HepG2 (cell line): ENCODE measurements around the gene PARP15. TPM values are rescaled to one million over a fixed set of nuclear protein-coding genes. Genes with fewer than 3 reads are reported as not detected.

Experiments used
- ATAC-seq: fragments of 200-7000 bp; cut with Tn5 transposase; 3 replicates; pipeline ENCODE4 v1.9.1; 2020; ENCODE audit warnings: mild to moderate bottlenecking, moderate library complexity
- BruUV-seq: library from RNA; stranded (reverse); fragments of 400-500 nt; replicated peaks from 2 replicates; lab custom pipeline; 2021; lab: Mats Ljungman, UMichigan
- CTCF ChIA-PET: fragments of 300-600 bp; formaldehyde crosslinking; extraction: SDS; loops from one replicate; lab custom pipeline; 2021; ENCODE audit warnings: low total read pairs, inconsistent platforms, low intra/inter-chr PET ratio; lab: Yijun Ruan, JAX
- POLR2A ChIA-PET: fragments of 350-600 bp; sonication (Branson Sonifier 250); formaldehyde crosslinking; loops from one replicate; lab custom pipeline; 2020; ENCODE audit warnings: antibody characterized with exemption, inconsistent platforms; lab: Yijun Ruan, JAX
- DNase-seq: peaks from one replicate; pipeline ENCODE4 v3.0.0-alpha.2; 2015; ENCODE audit warnings: low spot score
- FAIRE-seq: peaks from 3 replicates; lab custom pipeline; 2011; peaks lifted over from hg19 to GRCh38; lab: Jason Lieb, UNC
- H2AFZ ChIP-seq: one replicate; pipeline ENCODE4 v1.6.1; 2011; ENCODE audit warnings: low read length, inconsistent platforms
- H3K27ac ChIP-seq: fragments of 300-600 bp; 3 replicates; pipeline ENCODE4 v1.8.0; 2011; ENCODE audit warnings: mixed run types, mild to moderate bottlenecking, mixed read lengths, low read length, inconsistent platforms; ENCODE audit not compliant: insufficient read depth; ENCODE audit errors: extremely low read length
- H3K27me3 ChIP-seq, 2 experiments: fragments of 200-600 bp in 1 of 2; 2 replicates in 1 of 2; 3 replicates in 1 of 2; pipeline versions ENCODE4 v1.6.0 to v1.8.0; 2011; ENCODE audit warnings: low read length in 2 of 2, mild to moderate bottlenecking in 2 of 2, moderate library complexity in 2 of 2, inconsistent platforms in 1 of 2; ENCODE audit not compliant: insufficient read depth in 2 of 2, control insufficient read depth in 1 of 2
- H3K36me3 ChIP-seq, 2 experiments: fragments of 200-600 bp in 1 of 2; replicated peaks in 1 of 2; 2 replicates in 1 of 2; 3 replicates in 1 of 2; pipeline versions ENCODE4 v1.5.1 to v1.8.0; 2011; ENCODE audit warnings: low read length in 2 of 2, inconsistent platforms in 1 of 2; ENCODE audit not compliant: insufficient read depth in 2 of 2, control insufficient read depth in 1 of 2
- H3K4me1 ChIP-seq: 2 replicates; pipeline ENCODE4 v1.5.1; 2012; ENCODE audit warnings: low read length, inconsistent platforms; ENCODE audit not compliant: insufficient read depth
- H3K4me2 ChIP-seq: 2 replicates; pipeline ENCODE4 v1.6.0; 2011; ENCODE audit warnings: low read depth, low read length, inconsistent platforms
- H3K4me3 ChIP-seq, 3 experiments: fragments of 200-600 bp in 1 of 3; sonication (generic), shearing (Covaris generic) in 1 of 3; replicated peaks in 1 of 3; 2 replicates each; pipeline ENCODE4 v1.5.1; 2011 to 2016; ENCODE audit warnings: low read length in 3 of 3, inconsistent platforms in 2 of 3, low read depth in 2 of 3, mild to moderate bottlenecking in 2 of 3, control low read depth in 1 of 3, mixed read lengths in 1 of 3; ENCODE audit not compliant: insufficient read depth in 1 of 3
- H3K79me2 ChIP-seq: one replicate; pipeline ENCODE4 v1.6.1; 2011; ENCODE audit warnings: low read length, inconsistent platforms; ENCODE audit not compliant: insufficient read depth
- H3K9ac ChIP-seq: 2 replicates; pipeline ENCODE4 v1.6.0; 2011; ENCODE audit warnings: mild to moderate bottlenecking, low read depth, low read length, inconsistent platforms; ENCODE audit not compliant: insufficient read depth
- H3K9me3 ChIP-seq: 2 replicates; pipeline ENCODE4 v1.5.1; 2012; ENCODE audit warnings: mild to moderate bottlenecking, low read length
- H4K20me1 ChIP-seq: 2 replicates; pipeline ENCODE4 v1.6.0; 2011; ENCODE audit warnings: inconsistent platforms, mild to moderate bottlenecking, low read length, moderate library complexity; ENCODE audit not compliant: insufficient read depth
- AGO1 ChIP-seq: fragments of 200-400 bp; formaldehyde crosslinking; IDR thresholded peaks from 2 replicates; pipeline ENCODE4 v1.6.1; 2017; ENCODE audit warnings: mild to moderate bottlenecking, low read depth, low read length, moderate library complexity; ENCODE audit not compliant: poor library complexity, severe bottlenecking
- CAMTA2 ChIP-seq: sonication (generic); formaldehyde crosslinking; IDR thresholded peaks from 2 replicates; pipeline ENCODE4 v1.4.0; 2020; ENCODE audit warnings: mild to moderate bottlenecking, missing genetic modification reagents, borderline replicate concordance
- CREB3 ChIP-seq: sonication (generic); formaldehyde crosslinking; IDR thresholded peaks from 2 replicates; pipeline ENCODE4 v1.5.0; 2020; ENCODE audit warnings: missing genetic modification reagents
- EEA1 ChIP-seq: sonication (generic); formaldehyde crosslinking; IDR thresholded peaks from 2 replicates; pipeline ENCODE4 v1.5.1; 2020; ENCODE audit warnings: mild to moderate bottlenecking, missing genetic modification reagents, borderline replicate concordance
- HCFC1 ChIP-seq: fragments of 150-350 bp; IDR thresholded peaks from 2 replicates; pipeline ENCODE4 v1.6.1; 2014; ENCODE audit warnings: low read depth, low read length
- HDAC2 ChIP-seq: sonication (generic); formaldehyde crosslinking; IDR thresholded peaks from 2 replicates; pipeline ENCODE4 v1.4.0; 2020; ENCODE audit warnings: missing genetic modification reagents
- HOMEZ ChIP-seq: IDR thresholded peaks from 2 replicates; pipeline ENCODE4 v1.6.1; 2016; ENCODE audit warnings: low read depth
- JUNB ChIP-seq: sonication (generic); formaldehyde crosslinking; IDR thresholded peaks from 2 replicates; pipeline ENCODE4 v1.8.0; 2022; ENCODE audit warnings: missing genetic modification reagents, mild to moderate bottlenecking, borderline replicate concordance
- KDM5A ChIP-seq: fragments of 200-600 bp; sonication (generic); IDR thresholded peaks from 2 replicates; pipeline ENCODE4 v1.7.0; 2018; ENCODE audit warnings: antibody characterized with exemption, mild to moderate bottlenecking, low read length, borderline replicate concordance
- PPARG ChIP-seq: conservative IDR thresholded peaks from 2 replicates; pipeline ENCODE4 v1.6.1; 2016; ENCODE audit warnings: missing biosample characterization, missing genetic modification reagents
- SMARCC2 ChIP-seq: fragments of 450-650 bp; IDR thresholded peaks from 2 replicates; pipeline ENCODE4 v1.6.1; 2017; ENCODE audit warnings: antibody characterized with exemption, mild to moderate bottlenecking
- SPEN ChIP-seq: sonication (generic); formaldehyde crosslinking; IDR thresholded peaks from 2 replicates; pipeline ENCODE4 v1.5.1; 2020; ENCODE audit warnings: low read depth, mild to moderate bottlenecking, missing genetic modification reagents
- ZFP36L2 ChIP-seq: sonication (generic); formaldehyde crosslinking; IDR thresholded peaks from 2 replicates; pipeline ENCODE4 v1.4.0; 2020; ENCODE audit warnings: missing genetic modification reagents
- ZNF737 ChIP-seq: sonication (generic); formaldehyde crosslinking; IDR thresholded peaks from 2 replicates; pipeline ENCODE4 v1.5.0; 2020; ENCODE audit warnings: missing genetic modification reagents, mild to moderate bottlenecking, borderline replicate concordance
- ZNF75D ChIP-seq: sonication (generic); formaldehyde crosslinking; IDR thresholded peaks from 2 replicates; pipeline ENCODE4 v1.8.1; 2023; ENCODE audit warnings: missing genetic modification reagents, mild to moderate bottlenecking, borderline replicate concordance
- ZNF788 ChIP-seq: sonication (generic); formaldehyde crosslinking; IDR thresholded peaks from 2 replicates; pipeline ENCODE4 v1.5.0; 2020; ENCODE audit warnings: mild to moderate bottlenecking, missing genetic modification reagents, borderline replicate concordance
- ZNF850 ChIP-seq: sonication (generic); formaldehyde crosslinking; conservative IDR thresholded peaks from 2 replicates; pipeline ENCODE4 v1.9.0; 2021; ENCODE audit warnings: mild to moderate bottlenecking, missing genetic modification reagents
- ZSCAN30 ChIP-seq: sonication (generic); formaldehyde crosslinking; IDR thresholded peaks from 2 replicates; pipeline ENCODE4 v1.5.0; 2020; ENCODE audit warnings: mild to moderate bottlenecking, missing genetic modification reagents
- in situ Hi-C: cut with HindIII; loops from 2 replicates; pipeline ENCODE4 v1.10.0; 2017; ENCODE audit warnings: low pct_unique_long_range_greater_than_20kb; ENCODE audit not compliant: extremely low pct_ligation_motif_present
- intact Hi-C: fragments of 100-400 bp; cut with micrococcal nuclease; formaldehyde crosslinking; loops from one replicate; pipeline ENCODE4 v1.10.0; 2022; ENCODE audit not compliant: unreplicated experiment
- polyA plus RNA-seq, 8 experiments: library from polyadenylated mRNA; depleted of rRNA in 3 of 8; stranded (reverse) in 7 of 8; unstranded in 1 of 8; fragments of >200 nt; fragmentation: Illumina TruSeq in 4 of 8; extraction: Trizol in 4 of 8; gene quantifications; 2 replicates each; pipeline versions ENCODE4 v1.2.1 to v1.2.3, GENCODE V29; 2011 to 2016; ENCODE audit warnings: low read depth in 4 of 8, missing spikeins in 1 of 8, mixed read lengths in 1 of 8; ENCODE audit not compliant: insufficient read depth in 1 of 8
- total RNA-seq, 5 experiments: library from RNA; depleted of rRNA; stranded (reverse); fragments of >200 nt; fragmentation: Illumina TruSeq; extraction: Trizol; gene quantifications; 2 replicates each; pipeline ENCODE4 v1.2.3, GENCODE V29; 2016; ENCODE audit warnings: low read depth in 1 of 5
- TF ChIP-seq, protein P1 (sequence below): sonication (generic); formaldehyde crosslinking; IDR thresholded peaks from 2 replicates; pipeline ENCODE4 v1.4.0; 2020; ENCODE audit warnings: missing genetic modification reagents, borderline replicate concordance

Gene PARP15
- total and polyA plus RNA-seq, 2 of the 13 experiments (the other 11 are each of a cell fraction or from before 2014, with no cell fraction given) = 0.02 TPM; not detected in 1

DNA sequence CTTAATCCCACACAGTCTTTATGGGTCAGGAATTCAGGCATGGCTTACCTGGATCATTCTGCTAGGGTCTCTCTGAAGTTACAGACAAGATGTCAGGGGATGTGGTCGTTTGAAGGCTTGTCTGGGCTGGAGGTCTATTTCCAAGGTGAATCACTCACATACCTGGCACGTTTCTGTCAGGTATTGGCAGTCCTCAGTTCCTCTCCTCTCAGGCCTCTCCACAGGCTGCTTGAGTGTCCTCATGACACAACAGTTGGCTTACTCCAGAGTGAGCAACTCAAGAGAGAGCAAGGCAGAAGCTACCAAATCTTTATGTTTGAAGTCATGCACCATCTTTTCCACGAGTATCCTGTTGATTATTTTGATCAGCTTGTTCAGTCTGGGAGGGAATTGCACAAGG, 59.2 kb downstream of the PARP15 start (continued):
- no peak for TF ChIP-seq ZFP36L2
- TF ChIP-seq ZSCAN30 (CRISPR knock-in tag) = no peak
- TF ChIP-seq HCFC1 = no peak
- no peak for TF ChIP-seq AGO1
- no peak for TF ChIP-seq ZNF737
- no peak for TF ChIP-seq KDM5A

DNA sequence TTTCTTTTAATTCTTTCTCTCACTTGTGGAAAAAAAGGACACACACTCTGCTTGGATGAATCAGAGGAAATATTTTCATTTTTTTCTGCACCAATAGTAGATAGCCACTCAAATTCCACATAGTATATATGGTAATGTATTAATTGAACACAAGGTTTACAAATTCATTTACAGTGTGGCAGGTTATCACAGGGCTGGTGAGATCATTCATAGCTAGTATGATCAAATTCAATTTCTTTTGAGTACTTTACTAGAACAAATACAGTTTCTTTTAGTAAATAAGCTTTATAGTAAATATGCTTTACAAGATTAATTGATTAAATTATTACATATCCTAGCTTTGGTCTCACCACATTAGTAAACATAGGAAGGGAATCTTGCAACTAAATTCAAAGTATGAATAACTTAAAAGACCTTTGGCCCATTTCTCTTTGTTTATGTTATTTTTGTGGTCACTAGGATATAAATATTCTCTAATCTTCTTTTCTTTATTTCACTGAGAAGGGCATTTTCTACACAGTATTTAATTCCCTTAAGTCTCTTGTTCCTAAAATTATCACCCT, 63.1 kb downstream of the PARP15 start:
- in situ Hi-C loops = no loop called here
- H2AFZ ChIP-seq = no peak overlapping the region
- H3K36me3 ChIP-seq = no peaks in the 10 kb centered on the region
- ATAC-seq (no peak), DNase-seq (no peak), FAIRE-seq (no peak)
- ChIA-PET CTCF (no interaction called here), POLR2A (no interaction called here)
- no peaks in the 10 kb centered on the region for H4K20me1 ChIP-seq
- H3K4me1 ChIP-seq = no peaks in the 10 kb centered on the region
- intact Hi-C loops = no loop called here
- no peak overlapping the region for H3K9ac ChIP-seq
- no TSS peak for BruUV-seq
- no peak overlapping the region for H3K27ac ChIP-seq
- H3K4me3 ChIP-seq = no peak overlapping the region
- no peak overlapping the region for H3K4me2 ChIP-seq
- peaks cover 3 to 24% of the 10 kb centered on the region in 2 experiments; a peak in 4 of 5 replicates for H3K27me3 ChIP-seq
- no peaks in the 10 kb centered on the region for H3K9me3 ChIP-seq
- no peaks in the 10 kb centered on the region for H3K79me2 ChIP-seq
- TF ChIP-seq, protein P1, sequence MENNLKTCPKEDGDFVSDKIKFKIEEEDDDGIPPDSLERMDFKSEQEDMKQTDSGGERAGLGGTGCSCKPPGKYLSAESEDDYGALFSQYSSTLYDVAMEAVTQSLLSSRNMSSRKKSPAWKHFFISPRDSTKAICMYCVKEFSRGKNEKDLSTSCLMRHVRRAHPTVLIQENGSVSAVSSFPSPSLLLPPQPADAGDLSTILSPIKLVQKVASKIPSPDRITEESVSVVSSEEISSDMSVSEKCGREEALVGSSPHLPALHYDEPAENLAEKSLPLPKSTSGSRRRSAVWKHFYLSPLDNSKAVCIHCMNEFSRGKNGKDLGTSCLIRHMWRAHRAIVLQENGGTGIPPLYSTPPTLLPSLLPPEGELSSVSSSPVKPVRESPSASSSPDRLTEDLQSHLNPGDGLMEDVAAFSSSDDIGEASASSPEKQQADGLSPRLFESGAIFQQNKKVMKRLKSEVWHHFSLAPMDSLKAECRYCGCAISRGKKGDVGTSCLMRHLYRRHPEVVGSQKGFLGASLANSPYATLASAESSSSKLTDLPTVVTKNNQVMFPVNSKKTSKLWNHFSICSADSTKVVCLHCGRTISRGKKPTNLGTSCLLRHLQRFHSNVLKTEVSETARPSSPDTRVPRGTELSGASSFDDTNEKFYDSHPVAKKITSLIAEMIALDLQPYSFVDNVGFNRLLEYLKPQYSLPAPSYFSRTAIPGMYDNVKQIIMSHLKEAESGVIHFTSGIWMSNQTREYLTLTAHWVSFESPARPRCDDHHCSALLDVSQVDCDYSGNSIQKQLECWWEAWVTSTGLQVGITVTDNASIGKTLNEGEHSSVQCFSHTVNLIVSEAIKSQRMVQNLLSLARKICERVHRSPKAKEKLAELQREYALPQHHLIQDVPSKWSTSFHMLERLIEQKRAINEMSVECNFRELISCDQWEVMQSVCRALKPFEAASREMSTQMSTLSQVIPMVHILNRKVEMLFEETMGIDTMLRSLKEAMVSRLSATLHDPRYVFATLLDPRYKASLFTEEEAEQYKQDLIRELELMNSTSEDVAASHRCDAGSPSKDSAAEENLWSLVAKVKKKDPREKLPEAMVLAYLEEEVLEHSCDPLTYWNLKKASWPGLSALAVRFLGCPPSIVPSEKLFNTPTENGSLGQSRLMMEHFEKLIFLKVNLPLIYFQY (CRISPR knock-in tag) = no peak
- TF ChIP-seq SPEN (CRISPR knock-in tag) (no peak), CREB3 (CRISPR knock-in tag) (no peak), ZNF788 (no peak), HOMEZ (CRISPR knock-in tag) (no peak), JUNB (no peak), ZNF850 (no peak), CAMTA2 (CRISPR knock-in tag) (no peak), HDAC2 (CRISPR knock-in tag) (no peak), PPARG (CRISPR knock-in tag) (no peak), EEA1 (CRISPR knock-in tag) (no peak), ZNF75D (CRISPR knock-in tag) (no peak), SMARCC2 (no peak)
